Astrocyte (in vitro differentiated cells and primary cell): ENCODE measurements around the gene MICALL1. TPM values are rescaled to one million over a fixed set of nuclear protein-coding genes. Genes with fewer than 3 reads are reported as not detected.

Experiments used
- DNase-seq: peaks from one replicate; pipeline ENCODE4 v3.0.0-alpha.2; 2010; ENCODE audit warnings: low read depth
- FAIRE-seq: peaks from 2 replicates; lab custom pipeline; 2011; peaks lifted over from hg19 to GRCh38; lab: Jason Lieb, UNC
- H2AFZ ChIP-seq: 2 replicates; pipeline ENCODE4 v1.6.0; 2012; ENCODE audit warnings: low read depth, low read length, inconsistent platforms
- H3K27ac ChIP-seq: 2 replicates; pipeline ENCODE4 v1.5.1; 2011; ENCODE audit warnings: low read depth, low read length, inconsistent platforms
- H3K27me3 ChIP-seq: 2 replicates; pipeline ENCODE4 v1.6.0; 2011; ENCODE audit warnings: low read length, inconsistent platforms; ENCODE audit not compliant: insufficient read depth
- H3K36me3 ChIP-seq: 2 replicates; pipeline ENCODE4 v1.5.1; 2011; ENCODE audit warnings: low read length, inconsistent platforms; ENCODE audit not compliant: insufficient read depth
- H3K4me1 ChIP-seq: 2 replicates; pipeline ENCODE4 v1.5.1; 2011; ENCODE audit warnings: low read length, inconsistent platforms; ENCODE audit not compliant: insufficient read depth
- H3K4me2 ChIP-seq: 2 replicates; pipeline ENCODE4 v1.6.0; 2012; ENCODE audit warnings: low read length, inconsistent platforms
- H3K4me3 ChIP-seq: 2 replicates; pipeline ENCODE4 v1.5.1; 2011; ENCODE audit warnings: low read depth, mild to moderate bottlenecking, low read length, inconsistent platforms; ENCODE audit not compliant: insufficient read depth
- H3K79me2 ChIP-seq: 2 replicates; pipeline ENCODE4 v1.6.0; 2012; ENCODE audit warnings: mild to moderate bottlenecking, low read length, inconsistent platforms; ENCODE audit not compliant: insufficient read depth
- H3K9ac ChIP-seq: 2 replicates; pipeline ENCODE4 v1.6.0; 2012; ENCODE audit warnings: mild to moderate bottlenecking, low read length, inconsistent platforms
- H3K9me3 ChIP-seq: 2 replicates; pipeline ENCODE4 v1.5.1; 2012; ENCODE audit warnings: low read depth, mild to moderate bottlenecking, low read length, inconsistent platforms; ENCODE audit not compliant: insufficient read depth
- H4K20me1 ChIP-seq: 2 replicates; pipeline ENCODE4 v1.6.0; 2012; ENCODE audit warnings: low read length, inconsistent platforms; ENCODE audit not compliant: insufficient read depth
- H3K27ac Mint-ChIP-seq: one replicate; pipeline ENCODE4 v1.8.0; 2021; ENCODE audit warnings: mild to moderate bottlenecking, mixed read lengths; ENCODE audit not compliant: unreplicated experiment
- H3K27me3 Mint-ChIP-seq: one replicate; pipeline ENCODE4 v1.8.0; 2021; ENCODE audit warnings: low read depth, mixed read lengths; ENCODE audit not compliant: unreplicated experiment
- H3K36me3 Mint-ChIP-seq: one replicate; pipeline ENCODE4 v1.8.0; 2021; ENCODE audit warnings: low read depth, mixed read lengths; ENCODE audit not compliant: unreplicated experiment
- H3K4me1 Mint-ChIP-seq: one replicate; pipeline ENCODE4 v1.8.0; 2021; ENCODE audit warnings: low read depth, mixed read lengths; ENCODE audit not compliant: unreplicated experiment
- H3K4me3 Mint-ChIP-seq: one replicate; pipeline ENCODE4 v1.8.0; 2021; ENCODE audit warnings: mild to moderate bottlenecking, moderate library complexity, mixed read lengths; ENCODE audit not compliant: unreplicated experiment
- H3K9me3 Mint-ChIP-seq: one replicate; pipeline ENCODE4 v1.8.0; 2021; ENCODE audit warnings: mild to moderate bottlenecking, mixed read lengths; ENCODE audit not compliant: unreplicated experiment
- CTCF ChIP-seq: IDR thresholded peaks from 2 replicates; pipeline ENCODE4 v1.5.1; 2011; ENCODE audit warnings: low read depth, mild to moderate bottlenecking, inconsistent platforms, low read length, moderate library complexity; ENCODE audit not compliant: insufficient read depth
- EZH2 ChIP-seq: IDR thresholded peaks from 2 replicates; pipeline ENCODE4 v1.6.1; 2012; ENCODE audit warnings: mild to moderate bottlenecking, low read length, inconsistent platforms; ENCODE audit not compliant: insufficient read depth
- total RNA-seq: library from RNA; stranded (reverse); gene quantifications from 2 replicates; pipeline ENCODE4 v1.2.1, GENCODE V29; 2021

MICALL1 gene
- total RNA-seq, 1 donor from 2014 or later: 131 TPM

GRCh38 chr22:37976547-37976946 is 70.5 kb downstream of the MICALL1 start:
- Histone ChIP-seq H4K20me1 (peaks cover 3% of the 10 kb centered on the region), H3K27me3 (no peaks in the 10 kb centered on the region), H3K36me3 (no peaks in the 10 kb centered on the region), H3K4me2 (no peak overlapping the region), H3K27ac (no peak overlapping the region), H3K9ac (no peak overlapping the region), H3K79me2 (no peaks in the 10 kb centered on the region), H3K4me3 (no peak overlapping the region), H3K9me3 (no peaks in the 10 kb centered on the region), H3K4me1 (no peaks in the 10 kb centered on the region), H2AFZ (no peak overlapping the region)
- FAIRE-seq: no peak
- DNase-seq: no peak
- peaks cover 5% of the 10 kb centered on the region for H3K4me1 Mint-ChIP-seq
- no peak overlapping the region for H3K4me3 Mint-ChIP-seq
- TF ChIP-seq EZH2 (no peak), CTCF (no peak)
- no peak overlapping the region for H3K27ac Mint-ChIP-seq
- H3K36me3 Mint-ChIP-seq: peaks cover 13% of the 10 kb centered on the region
- H3K9me3 Mint-ChIP-seq: no peaks in the 10 kb centered on the region
- H3K27me3 Mint-ChIP-seq: no peaks in the 10 kb centered on the region

GRCh38 chr22:37979782-37980181 is 73.7 kb downstream of the MICALL1 start:
- Histone ChIP-seq H3K4me2 (no peak overlapping the region), H3K4me3 (no peak overlapping the region), H3K27me3 (no peaks in the 10 kb centered on the region), H3K36me3 (no peaks in the 10 kb centered on the region), H4K20me1 (peaks cover 3% of the 10 kb centered on the region), H3K4me1 (no peaks in the 10 kb centered on the region), H3K79me2 (no peaks in the 10 kb centered on the region), H2AFZ (no peak overlapping the region), H3K9ac (no peak overlapping the region), H3K9me3 (no peaks in the 10 kb centered on the region), H3K27ac (no peak overlapping the region)
- no peak overlapping the region for H3K4me3 Mint-ChIP-seq
- FAIRE-seq: no peak
- peaks cover 22% of the 10 kb centered on the region for H3K36me3 Mint-ChIP-seq
- no peaks in the 10 kb centered on the region for H3K9me3 Mint-ChIP-seq
- TF ChIP-seq EZH2 (no peak), CTCF (no peak)
- no peak overlapping the region for H3K27ac Mint-ChIP-seq
- H3K4me1 Mint-ChIP-seq: no peaks in the 10 kb centered on the region
- no peak for DNase-seq
- peaks cover 12% of the 10 kb centered on the region for H3K27me3 Mint-ChIP-seq

GRCh38 chr22:37981282-37982011 is 75.3 kb downstream of the MICALL1 start:
- H3K79me2 ChIP-seq: no peaks in the 10 kb centered on the region
- peaks cover 3% of the 10 kb centered on the region for H4K20me1 ChIP-seq
- H3K27me3 ChIP-seq: no peaks in the 10 kb centered on the region
- Mint-ChIP-seq H3K9me3 (no peaks in the 10 kb centered on the region), H3K27me3 (peaks cover 17% of the 10 kb centered on the region), H3K4me1 (no peaks in the 10 kb centered on the region), H3K27ac (no peak overlapping the region), H3K36me3 (peaks cover 13% of the 10 kb centered on the region), H3K4me3 (no peak overlapping the region)
- no peak overlapping the region for H3K9ac ChIP-seq
- no peaks in the 10 kb centered on the region for H3K36me3 ChIP-seq
- no peak overlapping the region for H3K27ac ChIP-seq
- DNase-seq (no peak), FAIRE-seq (no peak)
- H3K4me3 ChIP-seq: no peak overlapping the region
- H2AFZ ChIP-seq: no peak overlapping the region
- H3K4me2 ChIP-seq: no peak overlapping the region
- H3K4me1 ChIP-seq: no peaks in the 10 kb centered on the region
- no peak for TF ChIP-seq EZH2
- TF ChIP-seq CTCF: no peak
- no peaks in the 10 kb centered on the region for H3K9me3 ChIP-seq
